Measurements from ENCODE around the gene DMD.

DMD gene

DNA sequence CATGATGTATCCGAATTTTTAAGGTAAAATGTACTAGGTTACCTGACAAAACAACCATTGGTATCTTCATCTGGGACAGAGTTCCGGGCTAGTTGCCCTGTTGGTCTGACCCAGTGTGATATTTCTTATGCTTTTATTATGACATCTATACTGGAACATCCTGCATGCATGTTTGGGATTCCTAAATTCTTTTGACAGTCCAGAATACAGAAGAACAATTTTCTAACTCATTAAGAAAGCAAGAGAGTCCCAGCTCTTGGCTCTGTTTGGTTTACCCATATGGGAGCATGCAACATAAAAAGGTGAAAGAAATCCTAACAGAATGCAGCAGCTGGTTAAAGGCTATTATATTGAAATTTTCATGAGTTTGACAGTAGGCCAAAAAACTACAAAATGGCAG is 1891.8 kb downstream of the DMD start:
- no peak for DNase-seq (ENCODE audit: low read depth in 3 of 3, low spot score in 1 of 3)

- DNase-seq (ENCODE audit: low read depth in 3 of 3, low spot score in 1 of 3): no peak
Observed at GRCh38 chrX:31318866-31319265, 1892.5 kb downstream of the DMD start.

DNA sequence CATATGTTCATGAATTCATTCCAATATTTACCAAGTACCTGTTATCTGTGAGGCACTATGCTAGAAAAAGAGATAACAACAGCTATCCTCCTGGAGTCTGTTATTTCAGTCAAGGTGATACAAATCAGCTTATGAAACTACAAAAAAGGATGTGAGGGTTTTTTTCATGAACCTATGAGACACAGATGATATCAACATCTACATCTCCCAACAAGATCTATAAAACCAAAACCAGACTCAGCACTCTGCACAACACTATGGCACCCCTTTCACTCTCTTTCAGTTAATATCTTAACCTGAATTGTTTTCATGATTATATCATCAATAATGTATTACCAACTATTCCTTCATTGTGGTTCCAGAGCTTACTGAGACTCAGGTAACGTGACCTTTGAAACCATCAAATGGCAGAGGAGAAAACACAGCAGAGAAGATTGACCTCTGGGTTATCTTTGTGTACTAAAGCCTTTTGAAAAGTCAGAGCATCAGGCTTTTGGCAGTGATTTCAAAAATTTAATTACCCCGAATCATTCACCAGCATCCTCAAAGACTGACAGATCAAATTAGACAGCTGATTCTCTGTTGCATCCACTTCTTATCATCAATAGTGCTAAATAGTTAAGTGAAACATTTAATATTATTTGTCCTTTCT is 1894.9 kb downstream of the DMD start:
- DNase-seq (ENCODE audit: low read depth in 3 of 3, low spot score in 1 of 3): no peak

DNA sequence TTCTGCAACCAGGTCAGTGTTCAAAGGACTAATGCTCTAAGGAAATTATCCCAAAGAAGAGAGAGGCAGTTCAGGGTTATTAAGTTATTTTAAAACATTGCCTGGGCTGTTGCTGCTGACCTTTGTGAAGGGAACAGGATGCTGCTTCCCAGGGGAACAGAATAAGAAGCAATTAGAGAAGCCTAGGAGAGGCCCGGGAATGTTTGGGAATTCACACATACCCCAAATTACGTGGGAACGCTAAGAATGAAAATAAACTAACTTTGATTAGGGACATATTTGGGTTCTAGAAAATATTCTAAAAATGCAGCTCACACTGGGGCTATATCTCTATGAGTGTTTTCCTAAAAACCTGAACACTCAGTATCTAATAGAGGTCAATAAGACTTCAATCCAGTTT is 1896.4 kb downstream of the DMD start:
- no peak for DNase-seq (ENCODE audit: low read depth in 3 of 3, low spot score in 1 of 3)

DNA sequence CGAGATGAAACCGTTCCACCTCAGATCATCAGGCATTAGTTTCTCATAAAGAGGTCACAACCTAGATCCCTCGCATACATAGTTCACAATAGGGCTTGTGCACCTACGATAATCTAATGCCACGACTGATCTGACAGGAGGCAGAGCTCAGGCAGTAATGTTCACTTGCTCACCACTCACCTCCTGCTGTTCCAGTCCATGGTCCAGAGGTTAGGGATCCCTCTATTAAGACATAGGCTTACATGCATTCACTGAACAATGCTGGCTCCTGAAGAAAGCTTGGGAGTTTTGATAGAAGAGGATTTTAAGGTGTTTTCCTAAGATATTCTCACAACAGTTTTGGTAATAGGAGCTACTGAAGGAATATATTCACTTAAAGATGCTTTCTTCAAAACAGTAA is 1903.4 kb downstream of the DMD start:
- no peak for DNase-seq (ENCODE audit: low read depth in 3 of 3, low spot score in 1 of 3)

GRCh38 chrX:31302573-31303075 is 1908.7 kb downstream of the DMD start:
- no peak for DNase-seq (ENCODE audit: low read depth in 3 of 3, low spot score in 1 of 3)

- DNase-seq (ENCODE audit: low read depth in 3 of 3, low spot score in 1 of 3): no peak
Observed at GRCh38 chrX:31301941-31302340, 1909.4 kb downstream of the DMD start.

DNA sequence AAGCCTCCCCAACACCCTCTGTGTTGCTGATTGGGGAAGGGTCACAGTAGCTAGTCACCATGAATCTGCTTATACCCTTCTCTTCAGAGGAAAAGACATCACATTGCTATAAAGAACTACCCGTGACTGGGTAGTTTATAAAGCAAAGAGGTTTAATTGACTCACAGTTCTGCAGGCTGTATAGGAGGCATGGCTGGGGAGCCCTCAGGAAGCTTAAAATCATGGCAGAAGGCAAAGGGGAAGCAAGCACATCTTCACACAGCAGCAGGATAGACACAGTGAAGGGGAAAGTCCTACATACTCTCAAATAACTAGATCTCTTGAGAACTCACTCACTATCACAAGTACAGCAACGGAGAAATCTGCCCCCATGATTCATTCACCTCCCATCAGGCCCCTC is 1910.1 kb downstream of the DMD start:
- DNase-seq (ENCODE audit: low read depth in 3 of 3, low spot score in 1 of 3): no peak

GRCh38 chrX:31298916-31299315 is 1912.4 kb downstream of the DMD start:
- no peak for DNase-seq (ENCODE audit: low read depth in 3 of 3, low spot score in 1 of 3)

GRCh38 chrX:31297881-31298280 is 1913.5 kb downstream of the DMD start:
- no peak for DNase-seq (ENCODE audit: low read depth in 3 of 3, low spot score in 1 of 3)

- no peak for DNase-seq (ENCODE audit: low read depth in 3 of 3, low spot score in 1 of 3)
Observed at GRCh38 chrX:31294475-31294874, 1916.9 kb downstream of the DMD start.

DNA sequence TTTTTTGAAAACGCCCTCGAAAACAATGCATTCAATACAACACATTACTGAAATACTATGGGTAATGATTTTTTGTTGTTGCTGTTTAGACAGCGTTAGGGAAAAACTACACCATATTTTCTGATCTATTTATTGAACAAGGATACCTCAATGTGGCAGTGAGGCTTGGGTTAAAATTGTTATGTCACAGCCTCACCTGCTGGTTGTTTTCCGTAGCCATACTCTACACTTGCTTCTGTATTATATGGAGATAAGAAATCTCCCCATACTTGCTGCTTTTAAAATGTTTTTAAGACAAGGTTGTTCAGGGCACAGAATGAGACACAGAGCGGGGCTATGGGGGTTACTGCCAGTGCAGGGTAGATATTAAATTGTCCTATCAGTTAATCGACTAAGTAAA is 1917.9 kb downstream of the DMD start:
- no peak for DNase-seq (ENCODE audit: low read depth in 3 of 3, low spot score in 1 of 3)

DNA sequence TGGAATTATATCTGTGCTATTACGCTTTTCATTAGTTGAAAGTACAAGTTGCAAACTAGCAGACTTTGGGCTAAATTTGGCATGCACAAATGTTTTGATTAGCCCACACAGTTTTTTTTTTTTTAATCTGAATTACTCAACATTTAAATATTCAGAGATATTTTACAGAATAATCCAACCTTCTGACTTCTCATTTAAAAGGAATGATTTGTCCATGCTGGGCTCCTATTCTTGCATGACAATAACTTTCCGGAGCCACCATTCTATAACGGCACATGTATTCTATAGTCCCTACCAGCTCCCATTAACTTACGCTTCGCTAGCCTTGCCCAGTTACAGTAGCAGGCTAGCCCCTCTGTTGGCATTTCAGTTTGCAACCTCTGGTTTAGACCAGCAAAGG is 1920.2 kb downstream of the DMD start:
- DNase-seq (ENCODE audit: low read depth in 3 of 3, low spot score in 1 of 3): no peak

DNA sequence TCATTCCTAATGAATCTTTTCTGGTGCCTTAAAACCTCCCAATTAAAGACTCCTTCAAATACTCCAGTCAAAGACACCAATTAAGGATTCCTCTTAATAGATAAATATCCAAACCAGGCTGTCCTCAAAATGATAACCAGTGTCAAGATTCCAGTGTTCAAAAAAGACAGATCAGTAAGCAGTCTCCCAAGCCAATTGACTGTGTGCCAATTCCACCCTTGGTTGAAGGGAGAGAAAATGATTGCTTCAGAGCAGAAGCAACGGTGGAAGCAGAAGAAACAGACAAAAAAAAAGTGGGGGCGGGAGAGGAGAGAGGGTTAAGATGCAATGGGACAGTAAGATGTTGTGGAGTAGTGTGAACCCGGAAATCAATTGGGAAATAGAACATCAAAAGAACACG is 1923.5 kb downstream of the DMD start:
- no peak for DNase-seq (ENCODE audit: low read depth in 3 of 3, low spot score in 1 of 3)

DNA sequence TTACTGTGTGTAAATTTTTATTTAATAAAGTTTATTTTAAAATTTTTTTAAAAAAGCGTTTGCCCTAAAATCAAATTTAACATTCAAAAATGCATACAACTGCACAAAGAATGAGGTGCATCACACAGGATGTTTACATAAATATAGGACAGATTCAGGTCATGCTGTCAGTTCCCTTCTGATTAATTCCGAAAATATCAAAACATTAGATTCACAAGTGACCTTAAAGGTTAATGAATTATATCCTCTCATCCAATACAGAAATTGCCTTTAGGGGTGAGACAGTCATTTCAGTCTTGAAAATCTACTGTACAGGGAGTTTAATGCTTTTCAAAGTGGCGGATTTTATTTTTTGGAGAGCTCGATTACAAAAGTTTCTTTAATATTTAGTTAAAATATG is 1930.8 kb downstream of the DMD start:
- no peak for DNase-seq (ENCODE audit: low read depth in 3 of 3, low spot score in 1 of 3)

DNA sequence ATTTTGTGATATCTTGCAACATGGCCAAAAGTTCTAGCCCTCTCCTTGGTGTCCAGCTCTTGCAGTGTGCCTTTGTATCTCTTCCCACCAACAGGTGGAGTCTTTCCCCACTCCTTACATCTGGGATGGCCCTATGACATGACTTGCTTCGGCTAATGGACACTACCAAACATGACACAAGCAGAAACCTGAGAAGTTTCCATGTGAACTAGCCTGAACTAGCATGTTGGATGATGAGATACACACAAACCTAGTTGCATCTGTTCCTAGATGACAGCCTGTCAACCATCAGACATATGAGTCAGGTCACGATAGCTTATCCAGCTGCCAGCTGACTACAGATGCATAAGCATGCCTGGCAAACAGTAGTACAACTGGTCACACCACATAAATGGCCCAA is 1932.0 kb downstream of the DMD start:
- no peak for DNase-seq (ENCODE audit: low read depth in 3 of 3, low spot score in 1 of 3)

- no peak for DNase-seq (ENCODE audit: low read depth in 3 of 3, low spot score in 1 of 3)
Observed at GRCh38 chrX:31272472-31272775, 1938.9 kb downstream of the DMD start.

GRCh38 chrX:31271615-31272471 is 1939.5 kb downstream of the DMD start:
- DNase-seq (ENCODE audit: low read depth in 3 of 3, low spot score in 1 of 3): no peak

DNA sequence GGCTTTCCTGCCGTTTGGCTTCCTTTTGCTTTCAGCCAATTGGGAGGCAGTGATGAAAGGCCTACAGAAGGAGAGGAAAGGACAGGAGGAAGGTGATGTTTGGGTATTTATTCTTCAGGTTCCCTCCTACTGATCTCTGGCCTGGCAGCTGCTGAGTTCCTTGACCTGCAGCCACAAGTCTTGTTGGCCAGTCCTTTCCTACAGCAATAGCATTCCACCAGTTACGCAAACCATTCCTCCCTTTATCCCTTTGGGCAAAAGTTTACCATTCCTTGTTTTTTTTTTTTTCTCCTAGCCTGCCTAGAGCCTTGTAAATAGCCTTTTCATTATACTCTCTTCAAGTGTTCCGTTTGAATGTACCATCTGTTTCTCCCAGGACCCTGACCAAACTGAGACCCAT is 1941.4 kb downstream of the DMD start:
- DNase-seq (ENCODE audit: low read depth in 3 of 3, low spot score in 1 of 3): no peak

GRCh38 chrX:31268359-31268758 is 1943.0 kb downstream of the DMD start:
- DNase-seq (ENCODE audit: low read depth in 3 of 3, low spot score in 1 of 3): no peak

GRCh38 chrX:31266203-31267076 is 1944.9 kb downstream of the DMD start:
- peak in 1 of 3 donors; percentile 0 for DNase-seq (ENCODE audit: low read depth in 3 of 3, low spot score in 1 of 3)

DNA sequence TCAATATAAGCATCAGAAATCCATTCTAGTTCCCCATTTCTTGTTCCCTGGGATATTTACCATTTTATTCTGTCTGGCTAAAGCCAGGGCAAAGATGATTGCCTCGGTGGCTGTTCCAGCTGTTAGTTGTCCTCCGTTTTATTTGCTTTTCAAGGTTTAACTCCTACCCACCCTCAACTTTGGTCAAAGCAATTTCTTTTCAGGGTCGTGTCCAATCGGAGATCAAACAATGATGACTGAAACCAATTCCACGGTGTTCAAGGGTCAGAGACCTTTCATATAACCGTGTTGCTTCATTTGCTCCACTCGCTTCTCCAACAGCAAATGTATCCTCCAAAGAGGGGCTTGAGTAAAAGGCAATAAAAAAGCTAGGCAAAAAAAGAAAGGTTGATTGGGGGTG is 1946.0 kb downstream of the DMD start:
- DNase-seq (ENCODE audit: low read depth in 3 of 3, low spot score in 1 of 3): no peak

Data from stimulated activated CD4-positive, alpha-beta T cell treated with anti-CD3 and anti-CD28 coated beads, TNF-alpha, amount 100 ng/mL, for 1 hour (primary cell).